IPS-20b (cell line): ENCODE results near the gene REC8.

ENCODE experiments used
- H3K27ac ChIP-seq: one replicate; pipeline ENCODE4 v1.5.1; 2013; ENCODE audit warnings: low read length
- H3K27me3 ChIP-seq: 2 replicates; pipeline ENCODE4 v1.6.1; 2013; ENCODE audit warnings: mild to moderate bottlenecking, low read length, inconsistent platforms; ENCODE audit not compliant: insufficient read depth
- H3K36me3 ChIP-seq: 2 replicates; pipeline ENCODE4 v1.6.1; 2013; ENCODE audit warnings: low read depth, mild to moderate bottlenecking, inconsistent platforms, low read length, moderate library complexity; ENCODE audit not compliant: insufficient read depth
- H3K4me1 ChIP-seq: 2 replicates; pipeline ENCODE4 v1.6.1; 2013; ENCODE audit warnings: mild to moderate bottlenecking, control low read depth, inconsistent platforms, low read length, moderate library complexity; ENCODE audit not compliant: insufficient read depth
- H3K4me3 ChIP-seq: 2 replicates; pipeline ENCODE4 v1.5.1; 2013; ENCODE audit warnings: mild to moderate bottlenecking, low read length, inconsistent platforms
- H3K9ac ChIP-seq: 2 replicates; pipeline ENCODE4 v1.6.1; 2013; ENCODE audit warnings: low read depth, mild to moderate bottlenecking, inconsistent platforms, low read length, moderate library complexity
- H3K9me3 ChIP-seq: 2 replicates; pipeline ENCODE4 v1.6.1; 2013; ENCODE audit warnings: mild to moderate bottlenecking, low read depth, low read length, inconsistent platforms; ENCODE audit not compliant: insufficient read depth

Gene REC8

GRCh38 chr14:24181371-24182077 is 9.6 kb downstream of the REC8 start:
- H3K9ac ChIP-seq, result no peak overlapping the region

GRCh38 chr14:24182110-24182882 is 10.4 kb downstream of the REC8 start:
- Histone ChIP-seq H3K4me3 (no peak overlapping the region), H3K27me3 (no peaks in the 10 kb centered on the region), H3K9me3 (no peaks in the 10 kb centered on the region), H3K4me1 (no peaks in the 10 kb centered on the region), H3K9ac (no peak overlapping the region), H3K36me3 (peaks cover 87% of the 10 kb centered on the region), H3K27ac (no peak overlapping the region)

More at GRCh38 chr14:24181371-24182077, 9.6 kb downstream of the REC8 start:
- H3K4me3 ChIP-seq, result no peak overlapping the region
- H3K27ac ChIP-seq, result no peak overlapping the region
- H3K9me3 ChIP-seq, result no peaks in the 10 kb centered on the region
- no peaks in the 10 kb centered on the region for H3K4me1 ChIP-seq
- H3K36me3 ChIP-seq, result peaks cover 79% of the 10 kb centered on the region
- H3K27me3 ChIP-seq, result no peaks in the 10 kb centered on the region

- no peak overlapping the region for H3K4me3 ChIP-seq
- no peaks in the 10 kb centered on the region for H3K4me1 ChIP-seq
- no peak overlapping the region for H3K9ac ChIP-seq
- no peaks in the 10 kb centered on the region for H3K27me3 ChIP-seq
- H3K27ac ChIP-seq, result no peak overlapping the region
- peaks cover 93% of the 10 kb centered on the region for H3K36me3 ChIP-seq
- H3K9me3 ChIP-seq, result no peaks in the 10 kb centered on the region
Observed at GRCh38 chr14:24183014-24183481, 11.2 kb downstream of the REC8 start.

- H3K27ac ChIP-seq, result no peak overlapping the region
- no peaks in the 10 kb centered on the region for H3K27me3 ChIP-seq
- H3K4me3 ChIP-seq, result no peak overlapping the region
- H3K9ac ChIP-seq, result no peak overlapping the region
- no peaks in the 10 kb centered on the region; the same call in 1 of the 2 replicates for H3K4me1 ChIP-seq
- no peaks in the 10 kb centered on the region for H3K9me3 ChIP-seq
- H3K36me3 ChIP-seq, result peaks cover 85% of the 10 kb centered on the region
Observed at GRCh38 chr14:24184104-24184970, 12.5 kb downstream of the REC8 start.

GRCh38 chr14:24185026-24185425 is 13.1 kb downstream of the REC8 start:
- no peaks in the 10 kb centered on the region for H3K9me3 ChIP-seq
- H3K36me3 ChIP-seq, result peaks cover 82% of the 10 kb centered on the region
- no peak overlapping the region for H3K4me3 ChIP-seq
- no peaks in the 10 kb centered on the region; the same call in 1 of the 2 replicates for H3K4me1 ChIP-seq
- no peak overlapping the region for H3K27ac ChIP-seq
- no peak overlapping the region for H3K9ac ChIP-seq
- no peaks in the 10 kb centered on the region for H3K27me3 ChIP-seq

- Histone ChIP-seq H3K9ac (no peak overlapping the region), H3K27me3 (no peaks in the 10 kb centered on the region), H3K4me3 (no peak overlapping the region), H3K4me1 (no peaks in the 10 kb centered on the region; the same call in 1 of the 2 replicates), H3K27ac (no peak overlapping the region), H3K9me3 (no peaks in the 10 kb centered on the region), H3K36me3 (peaks cover 80% of the 10 kb centered on the region)
Observed at GRCh38 chr14:24185741-24186140, 13.9 kb downstream of the REC8 start.

- peaks cover 77% of the 10 kb centered on the region for H3K36me3 ChIP-seq
- no peaks in the 10 kb centered on the region for H3K9me3 ChIP-seq
- H3K9ac ChIP-seq, result no peak overlapping the region
- H3K4me3 ChIP-seq, result no peak overlapping the region
- no peaks in the 10 kb centered on the region; the same call in 1 of the 2 replicates for H3K4me1 ChIP-seq
- H3K27ac ChIP-seq, result no peak overlapping the region
- no peaks in the 10 kb centered on the region for H3K27me3 ChIP-seq
Observed at GRCh38 chr14:24186831-24187538, 15.1 kb downstream of the REC8 start.

GRCh38 chr14:24187539-24187915 is 15.6 kb downstream of the REC8 start:
- Histone ChIP-seq H3K27ac (no peak overlapping the region), H3K27me3 (no peaks in the 10 kb centered on the region), H3K4me3 (peak overlapping the region; percentile 94), H3K9me3 (no peaks in the 10 kb centered on the region), H3K9ac (peak overlapping the region; percentile 89; the same call in 1 of the 2 replicates), H3K36me3 (peaks cover 77% of the 10 kb centered on the region), H3K4me1 (no peaks in the 10 kb centered on the region; the same call in 1 of the 2 replicates)

- Histone ChIP-seq H3K27me3 (no peaks in the 10 kb centered on the region), H3K36me3 (peaks cover 74% of the 10 kb centered on the region), H3K9me3 (no peaks in the 10 kb centered on the region), H3K27ac (peak within 1 kb of the TSS; percentile 33), H3K4me3 (peak within 1 kb of the TSS; percentile 94), H3K4me1 (no peaks in the 10 kb centered on the region; the same call in 1 of the 2 replicates), H3K9ac (peak within 1 kb of the TSS; percentile 89; the same call in 1 of the 2 replicates)
Observed at GRCh38 chr14:24188251-24189058, 16.6 kb downstream of the REC8 start, which contains the start of gene IPO4. Gene IPO4, minus strand, starts transcription at chr14:24188816. Its CDS starts 29 bp downstream, at chr14:24188787.

- H3K9ac ChIP-seq, result peak overlapping the region; percentile 71; the same call in 1 of the 2 replicates
- H3K4me1 ChIP-seq, result no peaks in the 10 kb centered on the region; the same call in 1 of the 2 replicates
- no peaks in the 10 kb centered on the region for H3K27me3 ChIP-seq
- H3K36me3 ChIP-seq, result peaks cover 72% of the 10 kb centered on the region
- H3K9me3 ChIP-seq, result no peaks in the 10 kb centered on the region
- H3K27ac ChIP-seq, result no peak overlapping the region
- peak overlapping the region; percentile 94 for H3K4me3 ChIP-seq
Observed at GRCh38 chr14:24189059-24189375, 17.1 kb downstream of the REC8 start.
